ENCODE results near the gene INPP5E.

The INPP5E gene

DNA sequence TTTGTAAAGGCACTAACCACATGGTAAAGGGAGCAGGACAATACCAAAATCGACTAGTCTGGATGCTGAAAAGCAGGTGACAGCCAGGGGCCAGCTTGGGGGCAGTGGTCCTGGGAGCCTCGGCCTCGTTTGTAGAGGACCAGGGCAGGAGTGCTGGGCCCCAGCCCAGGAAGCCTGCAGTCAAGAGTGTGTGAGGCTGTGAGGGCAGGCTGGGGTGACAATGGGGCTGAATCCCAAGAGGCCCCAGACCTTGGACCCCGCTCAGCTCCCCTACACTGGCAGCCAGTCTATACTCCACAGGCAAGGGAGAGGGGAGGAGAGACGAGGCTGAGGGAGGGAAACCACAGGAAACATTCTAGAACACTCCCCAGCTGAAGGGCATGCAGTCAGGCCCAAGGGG is 2.6 kb upstream of the INPP5E start:
- no peak overlapping the region for H3K27ac Mint-ChIP-seq
- H3K4me3 Mint-ChIP-seq: no peak overlapping the region
- H3K9me3 Mint-ChIP-seq: no peaks in the 10 kb centered on the region
- DNase-seq (ENCODE audit: low spot score in 2 of 2) (no peak), ATAC-seq (no peak)
- H3K4me1 Mint-ChIP-seq: peaks cover 4% of the 10 kb centered on the region
- peaks cover 73% of the 10 kb centered on the region for H3K36me3 Mint-ChIP-seq

DNA sequence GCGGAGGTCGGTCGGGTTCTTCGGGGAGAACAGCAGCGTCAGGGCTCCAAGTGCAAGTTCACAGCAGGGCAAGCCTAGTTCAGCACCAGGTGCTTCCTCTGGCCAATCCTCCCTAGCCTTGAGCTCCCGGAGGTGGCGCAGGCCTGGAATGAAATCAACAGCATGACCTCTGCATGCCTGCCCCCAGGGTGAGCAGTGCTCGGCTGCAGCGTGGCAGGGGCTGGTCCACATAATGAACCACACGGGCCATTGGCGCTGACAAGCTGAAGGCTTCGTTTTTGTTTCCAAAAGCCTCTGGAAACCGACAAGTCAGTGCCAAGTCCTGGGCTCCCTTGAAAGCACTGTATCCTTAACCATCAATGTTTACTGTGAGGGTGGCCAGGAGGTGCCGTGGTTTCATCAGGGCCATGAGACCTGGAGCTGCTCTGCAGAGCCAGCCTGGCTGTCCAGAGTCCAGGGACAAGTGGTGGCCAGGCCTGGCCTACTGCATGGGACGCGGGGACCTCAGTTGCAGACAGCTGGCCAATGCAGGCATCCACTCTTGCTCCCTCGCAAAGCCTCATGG is 2.1 kb upstream of the INPP5E start:
- ATAC-seq: no peak
- H3K36me3 Mint-ChIP-seq: peaks cover 68% of the 10 kb centered on the region
- H3K4me1 Mint-ChIP-seq: peaks cover 9% of the 10 kb centered on the region
- H3K4me3 Mint-ChIP-seq: no peak overlapping the region
- no peak overlapping the region for H3K27ac Mint-ChIP-seq
- DNase-seq (ENCODE audit: low spot score in 2 of 2): no peak
- no peaks in the 10 kb centered on the region for H3K9me3 Mint-ChIP-seq

DNA sequence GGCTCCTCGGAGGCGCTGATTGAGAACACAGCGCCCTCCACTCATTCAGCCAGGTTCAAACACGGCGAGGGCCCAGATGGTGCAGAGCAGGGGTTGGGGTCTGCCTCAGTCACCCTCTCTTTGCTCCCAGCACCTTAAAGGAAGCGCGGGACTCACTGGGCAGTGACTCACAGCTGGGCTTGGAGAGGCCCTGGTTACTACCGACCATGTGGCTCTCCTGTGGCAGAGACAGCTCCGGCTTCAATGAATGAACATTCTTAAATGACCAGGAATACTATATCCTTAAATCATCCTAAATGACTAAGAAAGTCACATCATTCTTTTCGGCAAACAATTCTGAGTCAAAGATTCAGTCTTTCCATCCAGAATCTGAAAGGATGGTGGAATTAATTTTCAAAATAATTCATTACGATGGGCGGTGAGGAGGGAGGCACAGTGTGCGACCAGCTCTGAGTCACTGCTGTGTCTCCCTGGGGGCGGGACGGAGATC is 1.6 kb upstream of the INPP5E start:
- ATAC-seq: no peak
- DNase-seq (ENCODE audit: low spot score in 2 of 2): no peak
- Mint-ChIP-seq H3K4me3 (no peak overlapping the region), H3K4me1 (peaks cover 14% of the 10 kb centered on the region), H3K27ac (no peak overlapping the region), H3K9me3 (no peaks in the 10 kb centered on the region), H3K36me3 (peaks cover 63% of the 10 kb centered on the region)

DNA sequence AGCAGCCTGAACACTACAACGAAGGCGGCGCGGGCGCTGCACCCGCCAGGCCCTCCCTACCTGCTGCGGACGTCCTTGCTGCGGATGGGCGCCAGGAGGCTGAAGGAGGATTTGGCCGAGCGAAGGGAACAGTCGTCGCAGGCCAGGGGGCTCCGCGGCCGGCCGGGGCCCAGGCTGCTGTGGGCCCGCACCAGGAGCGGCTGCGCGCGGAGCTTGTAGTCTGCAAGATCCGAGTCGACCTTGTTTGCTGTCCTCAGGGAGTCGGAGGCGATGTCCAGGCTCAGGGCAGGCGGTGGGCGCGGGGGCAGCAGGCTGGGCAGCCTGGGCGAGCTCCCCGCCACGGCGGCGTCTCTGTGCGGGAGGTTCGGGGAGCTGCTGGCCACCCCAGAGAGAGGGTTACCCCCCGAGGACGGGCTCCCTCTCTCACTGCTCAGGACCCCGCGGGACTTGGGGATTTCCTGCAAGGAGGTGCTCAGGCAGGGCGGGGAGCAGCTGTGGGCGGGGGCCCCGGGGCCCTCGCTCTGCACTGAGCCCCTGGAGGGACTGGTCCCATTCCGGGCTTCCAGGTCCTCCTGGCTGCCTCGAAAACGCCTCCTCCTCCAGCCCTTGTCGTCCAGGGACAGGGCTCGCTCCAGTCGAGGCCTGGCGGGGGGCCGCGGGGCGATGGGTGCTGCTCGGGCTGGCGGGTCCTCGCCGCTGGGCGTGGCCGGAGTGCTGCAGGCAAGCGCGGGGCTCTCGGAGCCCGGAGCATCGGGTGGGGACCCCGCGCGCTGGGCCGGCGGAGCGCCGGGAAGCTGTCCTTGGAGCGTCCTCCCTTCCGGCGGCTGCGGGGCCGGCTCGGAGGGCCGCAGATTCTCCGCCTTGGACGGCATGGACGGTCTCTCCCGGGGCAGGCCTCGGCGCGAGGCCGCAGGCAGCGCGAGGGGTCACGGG is 831 bp downstream of the INPP5E start:
- peak overlapping the region; percentile 79 for H3K4me3 Mint-ChIP-seq
- H3K9me3 Mint-ChIP-seq: no peaks in the 10 kb centered on the region
- ATAC-seq: peak; percentile 81

DNA sequence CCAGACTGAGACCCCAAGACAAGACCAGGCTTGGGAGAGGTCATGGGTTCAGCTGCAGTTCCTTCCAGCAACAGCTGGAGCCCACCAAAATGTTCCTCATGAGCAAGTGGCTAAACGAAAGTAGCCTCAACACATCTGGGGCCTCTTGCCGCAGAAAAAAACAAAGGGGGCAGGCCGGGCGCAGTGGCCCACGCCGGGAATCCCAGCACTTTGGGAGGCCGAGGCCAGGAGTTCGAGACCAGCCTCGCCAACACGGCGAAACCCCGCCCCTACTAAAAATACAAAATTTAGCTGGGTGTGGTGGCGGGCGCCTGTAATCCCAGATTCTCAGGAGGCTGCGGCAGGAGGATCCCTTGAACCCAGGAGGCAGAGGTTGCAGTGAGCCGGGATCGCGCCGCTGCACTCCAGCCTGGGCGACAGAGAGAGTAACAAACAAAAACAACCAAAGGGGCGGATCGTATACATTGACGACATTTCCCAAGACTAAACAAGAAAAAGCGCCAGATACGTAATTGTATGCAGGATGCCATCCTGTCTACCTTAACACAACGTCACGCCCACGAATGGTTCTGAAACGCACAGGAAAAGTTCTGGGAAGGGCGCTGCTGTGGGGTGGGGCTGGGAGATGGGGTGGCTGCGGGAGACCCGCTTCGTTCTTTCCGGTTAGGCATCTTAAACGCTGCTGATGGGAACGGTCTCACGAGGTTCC is 1.7 kb downstream of the INPP5E start:
- H3K36me3 Mint-ChIP-seq: peaks cover 36% of the 10 kb centered on the region
- peak overlapping the region; percentile 70 for H3K27ac Mint-ChIP-seq
- no peak for ATAC-seq
- peak overlapping the region; percentile 79 for H3K4me3 Mint-ChIP-seq
- H3K9me3 Mint-ChIP-seq: no peaks in the 10 kb centered on the region
- DNase-seq (ENCODE audit: low spot score in 2 of 2): no peak
- peaks cover 25% of the 10 kb centered on the region for H3K4me1 Mint-ChIP-seq

More for the DNA sequence above, 831 bp downstream of the INPP5E start:
- H3K4me1 Mint-ChIP-seq: peaks cover 25% of the 10 kb centered on the region
- peak; percentile 51 to 85 for DNase-seq (ENCODE audit: low spot score in 2 of 2)
- peak overlapping the region; percentile 70 for H3K27ac Mint-ChIP-seq
- H3K36me3 Mint-ChIP-seq: peaks cover 44% of the 10 kb centered on the region

DNA sequence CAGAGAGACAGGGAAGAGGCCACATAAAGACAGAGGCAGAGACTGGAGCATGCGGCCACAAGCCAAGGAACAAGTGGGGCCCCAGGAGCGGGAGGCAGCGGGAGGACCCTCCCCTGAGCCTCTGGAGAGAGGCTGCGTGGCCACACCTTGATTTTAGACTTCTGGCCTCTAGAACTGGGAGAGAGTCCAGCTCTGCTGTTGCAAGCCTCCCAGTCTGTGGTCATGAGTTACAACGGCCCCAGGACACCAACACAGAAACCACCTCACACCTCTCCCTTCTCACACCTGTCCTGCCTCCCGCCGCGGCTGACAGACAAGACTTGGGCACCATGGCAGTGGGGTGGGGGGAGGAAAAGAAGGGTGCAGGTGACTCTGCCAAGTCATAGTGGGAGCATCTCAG is 2.2 kb downstream of the INPP5E start:
- Mint-ChIP-seq H3K4me3 (peak overlapping the region; percentile 79), H3K27ac (peak overlapping the region; percentile 80), H3K4me1 (peaks cover 25% of the 10 kb centered on the region), H3K9me3 (no peaks in the 10 kb centered on the region), H3K36me3 (peaks cover 30% of the 10 kb centered on the region)
- DNase-seq (ENCODE audit: low spot score in 2 of 2) (no peak), ATAC-seq (no peak)

DNA sequence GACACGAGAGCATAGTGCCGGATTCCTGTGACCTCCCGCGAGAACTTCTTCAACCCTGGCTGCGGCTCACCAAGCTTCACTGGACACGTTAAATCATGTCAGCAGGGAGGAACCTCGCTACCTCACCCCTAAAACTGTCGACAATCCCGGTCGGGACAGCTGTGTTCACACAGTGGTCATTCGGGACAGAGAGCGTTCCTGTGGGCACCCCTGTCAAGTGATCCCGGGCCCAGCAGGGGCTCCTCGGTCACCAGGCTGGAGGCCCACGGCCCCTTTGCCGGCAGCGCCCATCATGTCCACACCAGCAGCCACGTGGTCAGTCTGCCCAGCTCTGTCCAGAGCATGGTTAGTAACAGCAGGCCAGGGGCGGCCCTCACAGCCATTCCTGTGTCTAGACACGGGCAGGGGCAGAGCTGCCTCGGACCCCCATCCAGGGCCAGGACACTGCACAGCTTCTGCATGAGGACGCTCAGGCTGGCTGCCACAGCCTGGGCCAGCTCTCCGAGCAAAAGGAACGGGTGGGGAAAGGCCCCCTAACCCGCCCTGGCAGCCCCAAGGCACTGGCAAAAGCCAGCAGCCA is 3.5 kb downstream of the INPP5E start:
- peak overlapping the region; percentile 79 for H3K4me3 Mint-ChIP-seq
- peaks cover 25% of the 10 kb centered on the region for H3K4me1 Mint-ChIP-seq
- H3K36me3 Mint-ChIP-seq: peaks cover 18% of the 10 kb centered on the region
- ATAC-seq (no peak), DNase-seq (ENCODE audit: low spot score in 2 of 2) (no peak)
- H3K27ac Mint-ChIP-seq: peak overlapping the region; percentile 80
- H3K9me3 Mint-ChIP-seq: no peaks in the 10 kb centered on the region

DNA sequence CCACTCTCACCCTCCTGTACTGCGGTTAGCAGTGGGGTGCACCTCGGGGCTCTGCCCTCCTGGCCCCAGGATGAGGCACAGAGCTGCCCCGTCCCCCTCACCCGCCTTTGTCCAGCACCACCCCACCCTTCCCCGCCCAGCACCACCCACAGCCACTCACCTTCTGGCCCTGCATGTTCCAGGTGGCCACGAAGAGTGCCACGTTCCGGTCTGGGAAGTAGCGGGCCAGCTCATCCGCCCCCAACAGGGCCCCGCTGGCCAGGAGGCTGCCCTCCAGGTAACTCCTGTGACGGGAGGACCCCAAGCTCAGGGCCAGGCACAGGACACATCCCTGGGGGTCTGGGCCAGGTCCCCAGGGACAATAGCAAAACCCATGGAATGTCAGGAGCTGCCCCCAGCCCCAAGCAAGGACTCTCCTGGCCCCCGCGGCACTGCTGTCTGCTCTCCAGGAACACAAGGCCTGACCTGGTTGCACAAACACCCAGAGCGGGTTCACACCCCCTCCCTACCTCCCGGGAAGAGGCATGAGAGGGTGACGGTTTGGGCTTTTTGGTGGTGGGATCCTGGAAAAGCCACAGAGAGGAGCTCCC is 5.0 kb downstream of the INPP5E start:
- ATAC-seq (no peak), DNase-seq (ENCODE audit: low spot score in 2 of 2) (no peak)
- H3K9me3 Mint-ChIP-seq: no peaks in the 10 kb centered on the region
- no peak overlapping the region for H3K4me3 Mint-ChIP-seq
- H3K27ac Mint-ChIP-seq: no peak overlapping the region
- H3K36me3 Mint-ChIP-seq: peaks cover 14% of the 10 kb centered on the region
- peaks cover 25% of the 10 kb centered on the region for H3K4me1 Mint-ChIP-seq

DNA sequence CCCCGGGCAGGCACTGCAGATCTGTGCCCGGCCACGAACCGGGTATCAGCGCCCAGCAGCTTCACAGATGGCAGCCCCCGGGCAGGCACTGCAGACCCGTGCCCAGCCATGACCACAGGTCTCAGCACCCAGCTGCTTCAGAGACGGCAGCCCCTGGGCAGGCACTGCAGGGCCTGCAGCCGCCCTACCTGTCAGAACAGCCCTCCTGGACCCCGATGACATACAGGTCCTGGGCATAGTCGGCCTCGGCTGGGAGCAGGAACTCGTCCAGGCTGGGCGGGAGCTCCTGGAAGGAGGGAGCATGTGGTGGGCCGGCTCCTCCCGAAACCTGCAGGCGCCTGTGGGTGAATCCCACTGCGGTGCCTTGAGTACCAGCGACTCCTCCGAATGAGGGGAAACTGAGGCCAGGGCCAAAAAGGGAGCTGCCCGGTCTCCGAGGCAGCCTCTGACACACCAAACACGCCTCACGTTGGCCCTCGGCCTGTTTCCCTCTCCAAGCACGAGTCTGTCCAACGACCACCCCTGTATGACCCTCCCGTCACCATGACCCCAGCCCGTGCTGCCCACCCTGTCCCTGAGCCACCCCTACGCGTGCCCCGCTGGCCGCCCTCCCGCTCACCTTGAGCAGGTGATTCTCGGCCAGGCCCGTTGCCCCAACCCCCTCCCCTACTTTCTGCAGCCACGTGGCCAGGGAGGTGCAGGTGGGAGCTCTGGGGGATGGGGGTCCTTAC is 5.6 kb downstream of the INPP5E start:
- DNase-seq (ENCODE audit: low spot score in 2 of 2): no peak
- no peak overlapping the region for H3K27ac Mint-ChIP-seq
- H3K36me3 Mint-ChIP-seq: peaks cover 18% of the 10 kb centered on the region
- ATAC-seq: no peak
- no peaks in the 10 kb centered on the region for H3K9me3 Mint-ChIP-seq
- H3K4me1 Mint-ChIP-seq: peaks cover 25% of the 10 kb centered on the region
- no peak overlapping the region for H3K4me3 Mint-ChIP-seq

DNA sequence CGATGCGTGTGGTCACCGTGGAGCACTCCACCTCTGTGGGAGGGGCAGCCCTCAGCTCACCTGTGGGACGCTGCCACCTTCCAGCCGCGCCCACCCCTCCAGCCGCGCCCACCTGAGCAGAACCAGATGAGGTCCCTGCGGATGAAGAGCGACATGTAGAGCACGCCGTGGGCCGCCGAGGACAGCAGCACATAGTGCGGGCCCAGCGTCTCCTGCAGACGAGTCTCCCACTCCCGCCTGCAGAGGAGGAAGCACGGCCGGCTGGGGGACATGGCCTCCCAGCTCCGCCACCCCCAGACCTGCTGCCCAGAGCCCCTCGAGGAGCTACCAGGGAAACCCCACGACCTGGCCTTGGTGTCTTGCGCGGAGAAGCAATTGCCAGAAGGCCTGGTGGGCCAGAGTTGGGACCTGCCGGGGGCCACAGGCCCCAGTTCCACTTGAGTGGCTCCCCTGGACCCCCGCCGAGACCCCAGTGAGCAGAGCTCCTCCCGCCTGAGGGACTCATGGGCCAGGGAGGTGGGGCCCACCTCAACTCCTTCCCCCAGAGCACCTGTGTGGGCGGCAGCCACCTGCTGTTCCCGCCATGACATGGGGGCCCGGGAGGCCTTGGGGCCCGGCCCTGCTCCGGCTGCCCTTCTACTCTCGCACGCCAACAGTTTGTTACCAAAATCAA is 6.5 kb downstream of the INPP5E start:
- Mint-ChIP-seq H3K9me3 (no peaks in the 10 kb centered on the region), H3K4me1 (peaks cover 25% of the 10 kb centered on the region), H3K27ac (no peak overlapping the region), H3K4me3 (no peak overlapping the region), H3K36me3 (peaks cover 23% of the 10 kb centered on the region)
- ATAC-seq (no peak), DNase-seq (ENCODE audit: low spot score in 2 of 2) (no peak)

DNA sequence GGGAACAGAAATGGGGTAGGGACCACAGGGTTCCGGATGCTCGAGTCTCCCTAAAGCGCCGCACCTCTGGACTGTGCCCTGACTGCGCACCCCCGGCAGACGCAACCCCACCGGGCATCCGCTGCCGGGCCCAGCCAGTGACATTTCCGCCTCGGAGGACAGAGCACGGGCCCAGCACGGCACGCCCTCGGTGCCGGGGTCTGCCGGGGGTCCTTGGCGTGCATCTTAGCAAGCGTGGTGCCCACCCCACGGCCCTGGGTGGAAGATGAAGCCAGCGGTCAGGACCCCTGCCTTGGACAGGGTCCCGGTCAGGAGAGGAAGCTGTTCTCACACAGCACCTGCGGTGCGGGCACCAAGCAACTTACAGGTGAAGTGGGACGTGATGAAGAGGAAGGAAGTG is 7.1 kb downstream of the INPP5E start:
- H3K4me1 Mint-ChIP-seq: peaks cover 25% of the 10 kb centered on the region
- no peak for ATAC-seq
- peaks cover 23% of the 10 kb centered on the region for H3K36me3 Mint-ChIP-seq
- DNase-seq (ENCODE audit: low spot score in 2 of 2): no peak
- no peak overlapping the region for H3K4me3 Mint-ChIP-seq
- H3K9me3 Mint-ChIP-seq: no peaks in the 10 kb centered on the region
- H3K27ac Mint-ChIP-seq: no peak overlapping the region

DNA sequence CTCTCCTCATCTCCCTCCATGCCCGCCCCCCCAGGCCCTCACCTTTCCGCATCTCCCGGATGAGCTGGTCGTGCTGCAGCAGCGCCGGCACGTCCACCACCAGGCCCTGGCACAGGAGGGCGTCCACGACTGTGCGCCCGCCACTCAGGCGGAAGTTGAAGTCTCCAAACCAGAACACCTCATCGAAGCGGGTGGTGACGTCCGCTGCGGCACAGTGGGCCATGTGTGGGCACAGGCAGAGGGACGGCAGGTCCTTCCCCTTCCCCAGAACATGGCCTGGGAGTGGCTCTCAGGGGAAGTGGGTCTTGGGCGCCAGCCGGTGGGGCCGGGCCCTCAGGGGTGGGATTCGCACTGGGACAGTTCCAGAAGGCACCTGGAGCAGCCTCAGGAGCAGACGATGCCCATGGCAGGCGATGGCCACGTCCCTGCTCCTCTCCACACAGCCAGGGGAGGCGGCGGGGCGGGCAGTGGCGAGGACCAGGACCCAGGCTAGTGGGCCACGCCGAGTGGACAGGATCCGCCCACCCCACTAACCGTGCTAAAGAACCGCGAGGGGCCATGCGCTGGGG is 7.8 kb downstream of the INPP5E start:
- no peak overlapping the region for H3K27ac Mint-ChIP-seq
- H3K36me3 Mint-ChIP-seq: peaks cover 28% of the 10 kb centered on the region

DNA sequence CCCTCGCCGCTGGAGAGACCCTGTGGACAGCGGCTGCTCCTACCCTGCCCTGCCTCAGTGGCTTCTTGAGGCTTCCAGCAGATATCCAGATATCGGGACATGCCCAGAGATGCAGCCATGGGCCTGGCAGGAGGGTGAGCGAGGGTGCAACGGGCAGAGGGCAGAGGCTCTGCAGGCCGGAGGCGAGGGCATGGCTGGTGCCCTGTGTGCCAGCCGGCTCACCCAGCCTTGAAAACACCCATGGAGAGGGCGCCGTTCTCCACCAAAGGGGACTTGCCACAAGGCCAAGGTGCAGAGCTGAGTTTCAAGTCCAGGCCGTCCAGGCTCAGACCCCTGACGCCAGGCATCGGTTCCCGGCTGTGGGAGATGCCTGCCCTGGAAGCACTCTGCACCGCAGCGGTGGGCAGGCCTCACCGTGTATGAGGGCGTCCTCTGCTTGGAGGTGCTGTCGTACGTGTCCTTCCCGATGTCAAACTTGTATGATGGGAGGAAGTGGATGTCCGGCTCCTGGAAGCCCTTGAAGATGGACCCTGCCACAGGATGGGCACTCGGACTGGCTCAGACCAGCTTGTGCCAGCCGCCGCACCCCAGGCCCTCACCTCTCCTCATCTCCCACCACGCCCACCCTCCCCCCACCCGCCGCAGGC is 8.9 kb downstream of the INPP5E start:
- ATAC-seq (no peak), DNase-seq (ENCODE audit: low spot score in 2 of 2) (no peak)
- Mint-ChIP-seq H3K27ac (peak overlapping the region; percentile 64), H3K4me1 (peaks cover 6% of the 10 kb centered on the region), H3K9me3 (no peaks in the 10 kb centered on the region), H3K36me3 (peaks cover 33% of the 10 kb centered on the region), H3K4me3 (no peak overlapping the region)

More for the DNA sequence above, 7.8 kb downstream of the INPP5E start:
- no peaks in the 10 kb centered on the region for H3K9me3 Mint-ChIP-seq
- no peak overlapping the region for H3K4me3 Mint-ChIP-seq
- peaks cover 18% of the 10 kb centered on the region for H3K4me1 Mint-ChIP-seq
- no peak for DNase-seq (ENCODE audit: low spot score in 2 of 2)
- ATAC-seq: no peak

Measured in stimulated activated effector memory CD8-positive, alpha-beta T cell treated with anti-CD3 and anti-CD28 coated beads, Interleukin-12 subunit alpha, Interleukin-12 subunit beta, amount 100 ng/mL, for 72 hours (primary cell).